HAP-1 (cell line): ENCODE data around the gene EFNB1.

ENCODE experiments used
- DNase-seq, 2 experiments: peaks; one replicate each; pipeline ENCODE4 v3.0.0-alpha.2; 2016 to 2020; ENCODE audit warnings: low spot score in 2 of 2
- H3K27me3 ChIP-seq: fragments of 250-450 bp; sonication (Bioruptor Pico); 2 replicates; pipeline ENCODE4 v1.5.1; 2020; ENCODE audit warnings: low read depth, mild to moderate bottlenecking, moderate library complexity
- H3K36me3 ChIP-seq: fragments of 250-450 bp; sonication (Bioruptor Pico); replicated peaks from 2 replicates; pipeline ENCODE4 v1.5.1; 2020; ENCODE audit warnings: mild to moderate bottlenecking
- H3K4me1 ChIP-seq: fragments of 250-450 bp; sonication (Bioruptor Pico); 2 replicates; pipeline ENCODE4 v1.5.1; 2020; ENCODE audit warnings: mild to moderate bottlenecking
- H3K4me3 ChIP-seq: fragments of 250-450 bp; sonication (Bioruptor Pico); 2 replicates; pipeline ENCODE4 v1.5.1; 2020; ENCODE audit warnings: mild to moderate bottlenecking, moderate library complexity
- H3K9me3 ChIP-seq: fragments of 250-450 bp; sonication (Bioruptor Pico); 2 replicates; pipeline ENCODE4 v1.5.1; 2020; ENCODE audit warnings: mild to moderate bottlenecking, moderate library complexity
- in situ Hi-C: fragments of 300-500 bp; cut with MboI; formaldehyde crosslinking; loops from 3 replicates; pipeline ENCODE4 v1.14.3; 2020; ENCODE audit warnings: low sequenced_read_pairs, inconsistent platforms, mixed read lengths

EFNB1 gene

DNA sequence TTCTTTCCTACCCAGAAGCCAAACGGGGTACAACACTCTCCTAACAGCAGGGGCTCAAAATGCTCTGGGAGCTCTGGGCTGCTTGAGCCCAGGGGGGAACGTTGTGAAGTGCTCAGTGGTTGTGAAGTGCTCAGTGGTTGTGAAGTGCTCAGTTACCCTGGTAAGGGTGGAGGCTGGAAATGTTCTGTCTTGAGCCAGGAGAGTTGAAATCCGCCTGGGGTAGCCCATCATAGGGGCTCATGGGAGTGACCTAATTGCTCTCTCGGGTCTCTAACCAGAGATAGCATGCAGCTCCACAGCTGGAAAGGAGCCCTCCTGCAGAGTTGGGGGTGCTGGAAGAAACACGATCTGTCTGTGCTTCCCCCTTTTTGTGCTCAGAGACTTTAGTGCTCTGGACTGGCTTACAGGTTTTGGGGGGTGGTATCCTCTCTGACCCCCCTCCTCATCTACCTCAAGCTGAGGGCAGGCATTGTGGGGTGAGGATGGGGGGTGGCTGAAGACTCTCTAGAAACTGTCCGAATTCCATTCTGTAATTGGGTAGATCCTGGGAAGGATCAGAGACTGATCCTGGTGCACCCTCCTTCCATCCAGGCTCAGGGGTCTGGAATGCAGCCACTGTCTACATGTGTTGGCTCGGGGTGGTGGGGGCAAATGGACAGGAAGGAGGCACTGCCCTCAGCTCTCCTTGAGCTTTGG is 2.7 kb downstream of the EFNB1 start:
- Histone ChIP-seq H3K4me3 (peak overlapping the region; percentile 99), H3K27me3 (no peaks in the 10 kb centered on the region)

DNA sequence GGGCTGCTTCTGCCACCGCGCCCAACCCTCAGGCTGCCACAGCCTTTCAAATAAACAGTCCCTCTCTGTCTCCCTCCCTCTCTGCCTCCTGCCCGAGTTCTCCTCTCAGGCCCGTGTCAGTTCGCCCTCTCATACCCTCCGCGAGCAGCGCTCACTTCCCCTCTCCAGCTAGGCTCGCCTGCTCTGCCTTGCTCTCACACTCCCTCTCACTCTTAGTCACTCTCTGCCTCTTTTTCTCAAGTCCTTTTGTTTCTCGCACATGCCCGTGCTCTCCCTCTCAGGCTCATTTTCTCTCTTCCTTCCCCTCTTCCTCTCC is 3.2 kb downstream of the EFNB1 start:
- Histone ChIP-seq H3K27me3 (no peaks in the 10 kb centered on the region), H3K9me3 (no peaks in the 10 kb centered on the region), H3K4me3 (peak overlapping the region; percentile 99), H3K36me3 (peaks cover 40% of the 10 kb centered on the region), H3K4me1 (peaks cover 15% of the 10 kb centered on the region)
- in situ Hi-C loops, result no loop called here
- peak; percentile 28 to 59 for DNase-seq

More for the DNA sequence above, 2.7 kb downstream of the EFNB1 start:
- H3K4me1 ChIP-seq, result peaks cover 15% of the 10 kb centered on the region
- no peaks in the 10 kb centered on the region for H3K9me3 ChIP-seq
- in situ Hi-C loops, result no loop called here
- DNase-seq, result peak in 1 of 2 experiments; percentile 22
- peaks cover 36% of the 10 kb centered on the region for H3K36me3 ChIP-seq

DNA sequence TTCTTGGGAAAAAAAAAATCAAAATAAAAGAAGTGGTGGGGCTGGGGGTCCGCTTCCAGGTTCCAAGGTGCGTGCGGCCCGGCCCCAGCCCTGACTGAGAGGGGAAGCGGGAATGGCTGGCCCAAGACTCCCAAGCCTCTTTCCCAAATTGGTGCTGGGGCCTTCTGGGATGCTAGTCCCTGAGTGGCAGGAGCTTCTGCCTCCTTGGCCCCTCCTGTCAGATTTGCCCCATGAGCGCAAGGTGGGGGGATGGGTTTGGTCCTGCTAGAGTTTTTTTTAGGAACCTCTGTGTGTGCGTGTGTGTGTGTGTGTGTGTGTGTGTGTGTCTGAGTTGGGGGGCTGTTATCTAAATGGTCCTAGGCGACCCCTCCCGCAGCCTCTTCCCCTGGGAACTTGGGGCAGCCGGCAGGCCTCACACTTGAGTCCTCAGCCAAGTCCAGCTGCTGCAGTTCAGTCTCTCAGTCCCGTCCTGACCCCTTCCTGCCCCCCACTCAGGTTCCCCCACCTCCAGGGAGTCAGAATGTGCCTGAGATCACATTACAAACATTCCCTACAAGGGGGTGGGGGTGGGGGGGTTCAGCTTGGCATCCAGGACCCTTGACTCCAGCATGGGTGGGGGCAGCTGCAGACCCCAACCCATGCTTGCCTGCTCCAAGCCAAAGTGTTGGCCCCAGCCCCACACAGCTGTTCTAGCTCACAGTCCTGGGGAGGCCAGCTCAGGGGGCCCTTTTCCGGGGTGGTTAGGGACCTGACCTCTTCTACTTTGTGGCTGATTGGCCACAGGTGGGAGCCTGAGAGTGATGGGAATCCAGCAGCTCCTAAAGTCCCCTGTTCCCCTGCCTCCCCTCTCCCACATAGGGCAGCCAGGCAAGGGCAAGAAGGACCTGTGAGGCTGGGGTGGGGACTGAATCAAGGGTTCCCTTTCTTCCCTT is 4.0 kb downstream of the EFNB1 start:
- in situ Hi-C loops, result no loop called here
- Histone ChIP-seq H3K36me3 (peaks cover 46% of the 10 kb centered on the region), H3K27me3 (no peaks in the 10 kb centered on the region), H3K4me3 (peak overlapping the region; percentile 99), H3K9me3 (no peaks in the 10 kb centered on the region), H3K4me1 (peaks cover 15% of the 10 kb centered on the region)
- peak in 1 of 2 experiments; percentile 58 for DNase-seq

DNA sequence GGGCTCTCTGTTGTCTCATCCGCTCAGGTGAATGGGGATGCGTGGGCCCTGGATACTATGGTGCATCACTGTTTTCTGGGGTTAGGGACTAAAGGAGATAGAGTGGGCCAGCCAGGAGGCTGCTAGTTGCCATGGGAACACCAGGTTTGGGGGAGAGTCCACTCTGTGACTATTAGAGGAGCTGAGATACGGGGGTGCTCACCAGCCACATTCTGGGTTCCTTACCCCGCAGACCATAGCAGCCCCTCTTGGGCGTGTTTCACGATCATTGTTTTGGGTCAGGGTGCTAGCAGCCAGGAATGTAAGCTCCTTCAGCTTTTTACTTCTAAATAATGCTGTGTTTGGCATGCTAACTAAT is 4.6 kb downstream of the EFNB1 start:
- no peaks in the 10 kb centered on the region for H3K27me3 ChIP-seq
- no peak for DNase-seq
- no peaks in the 10 kb centered on the region for H3K9me3 ChIP-seq
- H3K4me3 ChIP-seq, result peak overlapping the region; percentile 99
- peaks cover 52% of the 10 kb centered on the region for H3K36me3 ChIP-seq
- peaks cover 15% of the 10 kb centered on the region for H3K4me1 ChIP-seq
- in situ Hi-C loops, result no loop called here

DNA sequence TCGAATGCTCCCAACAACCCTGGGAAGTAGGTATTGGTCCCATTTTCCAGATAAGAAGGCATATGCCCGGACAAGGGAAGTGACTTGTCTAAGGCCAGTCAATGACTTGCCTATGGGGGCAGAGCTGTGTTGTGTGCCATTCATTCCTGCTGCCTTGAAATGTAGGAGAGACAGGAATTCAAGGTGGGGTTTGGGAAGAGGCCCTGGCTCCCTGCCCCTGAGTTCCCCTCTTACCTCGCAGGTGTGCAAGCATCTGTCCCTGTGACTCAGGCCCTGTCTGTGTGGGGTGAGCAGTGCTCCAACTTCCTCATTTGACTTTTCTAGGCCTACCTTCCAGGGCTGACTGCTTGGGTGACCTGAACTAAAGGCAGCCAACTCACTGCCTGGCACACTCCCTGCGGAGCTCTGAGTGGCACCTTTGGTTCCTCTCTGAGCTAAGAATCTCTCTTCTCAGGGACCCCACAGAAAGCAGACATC is 5.1 kb downstream of the EFNB1 start:
- Histone ChIP-seq H3K36me3 (peaks cover 57% of the 10 kb centered on the region), H3K4me3 (no peak overlapping the region; the same call in 1 of the 2 replicates), H3K4me1 (peaks cover 15% of the 10 kb centered on the region), H3K27me3 (no peaks in the 10 kb centered on the region), H3K9me3 (no peaks in the 10 kb centered on the region)
- peak in 1 of 2 experiments; percentile 7 for DNase-seq
- in situ Hi-C loops, result no loop called here

DNA sequence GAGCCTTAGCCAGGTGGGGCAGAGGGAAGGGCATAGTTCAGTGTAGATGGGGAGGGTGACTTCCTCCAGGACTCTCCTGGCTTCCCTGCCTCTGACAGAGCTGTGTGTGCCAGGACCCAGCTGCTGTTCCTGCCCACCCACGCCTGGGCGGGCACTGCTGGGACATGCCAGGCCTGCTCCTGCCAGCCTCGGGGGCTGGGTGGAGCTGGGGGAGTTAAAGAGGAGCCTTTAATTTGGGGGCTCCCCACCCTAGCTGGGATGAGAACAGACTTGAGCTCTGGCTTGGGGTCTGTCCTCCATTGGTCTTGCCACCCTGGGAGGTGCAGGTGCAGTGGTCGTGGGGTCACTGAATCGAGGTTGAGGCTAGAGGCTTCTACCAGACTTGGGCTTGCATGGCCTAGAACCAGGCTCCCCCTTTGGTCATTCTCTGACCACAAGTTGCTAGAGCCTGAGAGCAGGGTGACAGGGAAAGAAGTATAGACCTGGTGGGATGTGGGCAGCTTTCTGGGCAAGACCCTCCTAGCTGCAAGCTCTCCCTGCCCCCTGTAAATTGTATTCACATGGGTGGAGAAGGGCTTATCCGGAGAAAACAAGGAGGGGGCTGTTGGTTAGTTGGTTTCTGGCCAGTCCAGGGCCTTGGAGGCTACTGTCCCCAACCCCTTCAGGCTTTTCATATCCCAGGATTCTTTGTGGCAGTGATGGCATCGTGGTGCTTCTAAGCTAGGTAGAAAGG is 5.7 kb downstream of the EFNB1 start:
- in situ Hi-C loops, result no loop called here
- DNase-seq, result peak in 1 of 2 experiments; percentile 6
- H3K9me3 ChIP-seq, result no peaks in the 10 kb centered on the region
- no peaks in the 10 kb centered on the region for H3K27me3 ChIP-seq
- H3K4me3 ChIP-seq, result no peak overlapping the region
- H3K4me1 ChIP-seq, result peaks cover 15% of the 10 kb centered on the region
- H3K36me3 ChIP-seq, result peaks cover 60% of the 10 kb centered on the region

DNA sequence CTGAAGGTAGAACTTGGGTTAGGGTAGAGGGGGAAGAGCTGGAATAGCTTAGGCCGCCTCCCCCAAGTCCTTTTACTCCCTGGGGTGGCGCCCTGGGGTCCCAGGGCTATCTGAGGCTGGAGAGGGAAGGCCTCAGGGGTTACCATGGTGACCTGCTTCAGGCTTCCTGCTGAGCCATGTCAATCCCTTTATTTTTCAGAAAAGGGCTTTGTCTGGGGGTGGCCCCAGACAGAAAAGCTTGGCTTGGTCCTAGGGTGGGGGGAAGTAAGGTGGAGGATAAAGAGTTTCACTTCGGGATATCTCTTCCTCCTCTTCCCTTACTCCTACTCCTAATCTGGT is 6.3 kb downstream of the EFNB1 start:
- no peak overlapping the region for H3K4me3 ChIP-seq
- H3K27me3 ChIP-seq, result no peaks in the 10 kb centered on the region
- no peaks in the 10 kb centered on the region for H3K9me3 ChIP-seq
- H3K36me3 ChIP-seq, result peaks cover 65% of the 10 kb centered on the region
- in situ Hi-C loops, result no loop called here
- H3K4me1 ChIP-seq, result peaks cover 15% of the 10 kb centered on the region
- peak in 1 of 2 experiments; percentile 33 for DNase-seq

DNA sequence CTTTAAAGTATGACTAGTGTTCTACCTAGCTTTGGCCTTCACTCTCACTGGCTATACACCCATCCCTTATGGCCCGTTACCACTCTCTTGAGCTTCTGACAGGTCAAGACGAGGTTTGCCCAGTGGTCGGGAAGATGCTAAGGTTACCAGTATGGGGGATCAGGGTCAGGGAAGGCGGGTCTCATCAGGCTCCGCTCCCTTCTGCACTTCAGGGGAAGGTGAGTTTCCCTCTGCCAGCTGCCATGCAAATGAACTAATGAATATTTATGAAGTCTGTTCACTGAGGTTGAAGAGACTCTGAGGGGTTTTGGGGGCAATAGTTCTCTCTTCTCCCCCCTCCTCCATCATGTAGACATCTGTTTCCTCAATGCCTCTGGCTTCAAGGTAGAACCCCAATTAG is 6.6 kb downstream of the EFNB1 start:
- in situ Hi-C loops, result no loop called here
- Histone ChIP-seq H3K36me3 (peaks cover 68% of the 10 kb centered on the region), H3K4me3 (no peak overlapping the region), H3K9me3 (no peaks in the 10 kb centered on the region), H3K27me3 (no peaks in the 10 kb centered on the region), H3K4me1 (peaks cover 15% of the 10 kb centered on the region)
- DNase-seq, result peak in 1 of 2 experiments; percentile 4

DNA sequence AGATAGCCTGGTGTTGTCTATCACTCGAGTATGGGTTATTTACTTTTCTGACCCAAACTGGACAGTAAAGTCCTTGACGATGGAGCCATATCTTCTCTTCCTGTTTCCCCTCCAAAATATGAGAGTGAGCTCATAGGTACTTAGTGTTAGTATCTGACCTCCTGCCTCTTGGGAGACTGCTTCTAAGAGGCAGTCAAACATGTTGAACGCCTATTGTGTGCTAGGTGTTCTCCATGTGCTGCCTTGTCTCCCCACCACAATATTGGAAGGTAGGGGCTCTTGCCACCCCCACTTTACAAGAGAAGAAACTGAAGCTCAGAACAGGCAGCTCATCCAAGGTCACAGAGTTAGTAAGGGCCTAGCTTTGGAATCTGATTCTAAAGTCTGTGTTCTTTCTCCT is 8.3 kb downstream of the EFNB1 start:
- no peak overlapping the region for H3K4me3 ChIP-seq
- no peaks in the 10 kb centered on the region for H3K27me3 ChIP-seq
- H3K36me3 ChIP-seq, result peaks cover 81% of the 10 kb centered on the region
- DNase-seq, result peak in 1 of 2 experiments; percentile 5
- in situ Hi-C loops, result no loop called here
- H3K9me3 ChIP-seq, result no peaks in the 10 kb centered on the region
- H3K4me1 ChIP-seq, result peaks cover 15% of the 10 kb centered on the region

DNA sequence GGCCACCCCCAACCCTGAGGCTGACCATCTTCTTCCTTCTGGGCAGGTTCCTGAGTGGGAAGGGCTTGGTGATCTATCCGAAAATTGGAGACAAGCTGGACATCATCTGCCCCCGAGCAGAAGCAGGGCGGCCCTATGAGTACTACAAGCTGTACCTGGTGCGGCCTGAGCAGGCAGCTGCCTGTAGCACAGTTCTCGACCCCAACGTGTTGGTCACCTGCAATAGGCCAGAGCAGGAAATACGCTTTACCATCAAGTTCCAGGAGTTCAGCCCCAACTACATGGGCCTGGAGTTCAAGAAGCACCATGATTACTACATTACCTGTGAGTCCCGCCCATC is 9.7 kb downstream of the EFNB1 start:
- Histone ChIP-seq H3K4me1 (peaks cover 7% of the 10 kb centered on the region), H3K27me3 (no peaks in the 10 kb centered on the region), H3K36me3 (peaks cover 90% of the 10 kb centered on the region), H3K9me3 (no peaks in the 10 kb centered on the region), H3K4me3 (no peak overlapping the region)
- DNase-seq, result no peak
- in situ Hi-C loops, result no loop called here

DNA sequence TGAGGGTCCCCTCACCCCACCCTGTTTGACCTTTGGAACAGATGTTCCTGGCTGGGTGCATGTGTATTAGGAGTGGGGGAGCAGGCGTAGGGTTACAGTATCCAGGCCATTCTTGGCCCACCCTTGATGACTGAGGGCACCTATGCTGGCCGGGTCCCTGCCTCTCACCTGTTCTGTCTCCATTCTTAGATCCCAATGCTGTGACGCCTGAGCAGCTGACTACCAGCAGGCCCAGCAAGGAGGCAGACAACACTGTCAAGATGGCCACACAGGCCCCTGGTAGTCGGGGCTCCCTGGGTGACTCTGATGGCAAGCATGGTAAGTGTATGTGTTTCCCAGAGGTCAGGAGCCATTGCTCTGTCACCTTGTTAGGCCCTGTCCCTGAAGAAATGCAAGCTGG is 10.9 kb downstream of the EFNB1 start:
- Histone ChIP-seq H3K4me3 (no peak overlapping the region), H3K9me3 (no peaks in the 10 kb centered on the region), H3K36me3 (peaks cover 85% of the 10 kb centered on the region), H3K4me1 (peaks cover 1% of the 10 kb centered on the region), H3K27me3 (no peaks in the 10 kb centered on the region)
- in situ Hi-C loops, result no loop called here
- DNase-seq, result peak in 1 of 2 experiments; percentile 4

DNA sequence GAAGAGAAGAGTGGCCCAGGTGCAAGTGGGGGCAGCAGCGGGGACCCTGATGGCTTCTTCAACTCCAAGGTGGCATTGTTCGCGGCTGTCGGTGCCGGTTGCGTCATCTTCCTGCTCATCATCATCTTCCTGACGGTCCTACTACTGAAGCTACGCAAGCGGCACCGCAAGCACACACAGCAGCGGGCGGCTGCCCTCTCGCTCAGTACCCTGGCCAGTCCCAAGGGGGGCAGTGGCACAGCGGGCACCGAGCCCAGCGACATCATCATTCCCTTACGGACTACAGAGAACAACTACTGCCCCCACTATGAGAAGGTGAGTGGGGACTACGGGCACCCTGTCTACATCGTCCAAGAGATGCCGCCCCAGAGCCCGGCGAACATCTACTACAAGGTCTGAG is 11.4 kb downstream of the EFNB1 start:
- no peak for DNase-seq
- H3K36me3 ChIP-seq, result peaks cover 81% of the 10 kb centered on the region
- H3K4me3 ChIP-seq, result no peak overlapping the region
- in situ Hi-C loops, result no loop called here
- no peaks in the 10 kb centered on the region for H3K9me3 ChIP-seq
- H3K4me1 ChIP-seq, result peaks cover 3% of the 10 kb centered on the region
- no peaks in the 10 kb centered on the region for H3K27me3 ChIP-seq

DNA sequence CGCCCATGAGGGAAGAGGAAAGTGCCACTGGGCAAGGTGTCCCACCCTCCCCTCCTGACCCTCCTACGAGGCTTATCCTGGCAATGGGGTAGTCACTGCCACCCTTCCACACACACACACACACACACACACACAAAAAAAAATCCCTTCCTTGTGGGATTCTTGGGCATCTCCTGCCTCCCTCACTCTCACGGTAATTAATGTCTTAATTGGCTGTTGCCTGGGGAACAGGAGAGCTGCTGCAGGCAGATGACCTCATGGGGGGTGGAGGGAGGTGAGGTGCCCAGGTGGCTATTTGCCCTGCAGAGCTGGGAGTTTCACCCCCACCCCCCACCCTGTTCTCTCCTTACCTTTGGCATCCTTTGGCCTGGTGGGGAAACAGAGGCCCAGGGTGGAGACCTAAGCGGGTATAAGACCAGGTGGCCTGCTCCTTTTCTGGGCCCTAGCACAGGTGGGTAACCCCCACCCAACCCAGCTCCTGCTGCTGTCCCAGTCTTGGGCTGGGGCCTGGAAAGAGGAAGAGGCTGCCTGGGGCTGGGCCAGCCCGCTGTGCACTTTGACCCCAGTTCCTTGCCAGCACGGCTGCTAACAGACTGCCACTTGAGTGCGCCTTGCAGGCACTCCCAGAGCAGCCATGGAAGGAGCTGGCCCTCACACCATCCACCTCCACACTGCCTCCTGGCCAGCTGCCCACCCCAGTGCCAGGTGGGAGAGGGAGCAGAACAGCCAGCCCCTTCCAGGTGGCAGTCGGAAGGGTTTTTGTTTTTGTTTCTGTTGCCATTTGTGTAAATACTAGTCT is 12.6 kb downstream of the EFNB1 start:
- DNase-seq, result no peak
- Histone ChIP-seq H3K4me1 (peaks cover 13% of the 10 kb centered on the region), H3K4me3 (no peak overlapping the region), H3K36me3 (peaks cover 71% of the 10 kb centered on the region), H3K27me3 (no peaks in the 10 kb centered on the region), H3K9me3 (no peaks in the 10 kb centered on the region)
- in situ Hi-C loops, result no loop called here
